Hematopoietic multipotent progenitor cell treated with erythropoietin and hydrocortisone succinate and interleukin-3 and kit ligand, for 15 days (in vitro differentiated cells): ENCODE results near the gene CTNNA2.

ENCODE experiments used
- DNase-seq: peaks from one replicate; pipeline ENCODE4 v3.0.0-alpha.2; 2015; ENCODE audit warnings: low spot score

The CTNNA2 gene

GRCh38 chr2:80496775-80497174 lies 983.9 kb downstream of the CTNNA2 start:
- DNase-seq, result no peak

GRCh38 chr2:80499095-80499494 lies 986.2 kb downstream of the CTNNA2 start:
- no peak for DNase-seq

DNA sequence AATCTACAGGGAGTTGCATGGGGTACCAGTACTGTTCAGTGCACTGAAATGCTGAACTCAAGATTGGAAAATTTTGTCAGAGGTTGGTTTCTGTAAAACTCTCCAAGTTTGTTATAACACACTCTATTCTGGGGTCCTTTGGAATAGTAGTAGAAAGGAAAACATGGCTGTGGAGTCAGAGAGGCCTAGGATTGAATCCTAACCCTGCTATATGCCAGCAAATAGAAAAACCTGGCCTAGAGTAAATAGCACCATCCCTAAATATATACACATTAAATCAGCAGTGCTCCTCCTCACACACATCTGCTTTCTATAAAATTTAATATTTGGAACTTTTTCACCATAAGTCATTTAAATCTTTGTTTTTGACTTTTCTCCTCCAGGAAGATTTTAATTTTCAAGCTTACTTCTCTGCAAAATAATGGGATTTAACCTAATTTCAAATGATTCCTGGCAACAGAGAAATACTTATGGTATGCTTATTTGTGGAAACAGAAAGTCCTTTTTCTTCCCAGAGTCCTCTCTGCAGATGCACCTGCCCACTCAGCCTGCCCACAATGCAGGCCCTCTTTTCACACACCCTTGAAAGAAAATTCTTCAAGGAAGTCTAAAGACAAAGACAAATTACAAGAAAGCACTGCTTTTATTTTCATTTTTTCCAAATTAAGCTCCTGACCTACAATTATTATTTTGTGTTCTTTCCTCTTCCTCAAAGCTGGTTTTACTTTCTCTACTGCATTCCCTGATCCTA lies 989.2 kb downstream of the CTNNA2 start:
- no peak for DNase-seq

DNA sequence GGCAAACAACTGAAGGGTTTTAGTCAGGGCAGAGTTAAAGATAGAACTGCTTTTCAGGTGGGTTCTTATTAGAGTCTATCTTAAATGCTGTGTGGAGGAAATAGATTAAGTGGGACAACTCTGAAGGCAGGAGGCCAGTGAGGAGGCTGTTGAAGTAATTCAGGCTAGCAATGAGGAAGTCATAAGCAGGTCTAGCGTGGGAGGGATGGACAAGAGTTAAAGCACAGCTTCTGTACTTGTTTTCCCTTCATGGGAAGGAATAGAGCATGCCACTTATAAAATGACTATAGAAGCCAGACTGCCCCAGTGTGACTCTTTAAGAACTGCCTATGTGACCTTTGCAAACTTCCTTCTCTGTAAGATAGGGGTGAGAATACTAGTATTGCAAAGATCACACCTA lies 993.7 kb downstream of the CTNNA2 start:
- DNase-seq, result no peak

DNA sequence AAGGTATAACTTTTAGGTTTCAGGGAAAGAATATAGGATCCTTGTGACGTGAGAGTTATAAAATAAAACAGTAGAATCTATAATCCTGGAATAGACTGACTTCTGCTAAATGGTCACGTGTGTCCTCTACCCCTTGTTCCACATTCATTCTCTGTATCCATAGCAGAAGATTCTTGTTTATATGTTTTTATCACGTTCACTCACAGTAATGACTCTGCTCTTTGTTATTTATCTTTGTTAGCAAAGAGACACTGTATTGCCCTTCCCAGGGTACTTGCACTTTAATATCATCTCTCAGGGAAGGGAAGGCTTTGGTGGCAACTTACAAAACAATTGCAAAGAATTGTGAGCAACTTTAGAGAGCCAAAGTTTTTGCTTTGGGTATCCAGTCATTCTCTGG lies 997.9 kb downstream of the CTNNA2 start:
- no peak for DNase-seq

DNA sequence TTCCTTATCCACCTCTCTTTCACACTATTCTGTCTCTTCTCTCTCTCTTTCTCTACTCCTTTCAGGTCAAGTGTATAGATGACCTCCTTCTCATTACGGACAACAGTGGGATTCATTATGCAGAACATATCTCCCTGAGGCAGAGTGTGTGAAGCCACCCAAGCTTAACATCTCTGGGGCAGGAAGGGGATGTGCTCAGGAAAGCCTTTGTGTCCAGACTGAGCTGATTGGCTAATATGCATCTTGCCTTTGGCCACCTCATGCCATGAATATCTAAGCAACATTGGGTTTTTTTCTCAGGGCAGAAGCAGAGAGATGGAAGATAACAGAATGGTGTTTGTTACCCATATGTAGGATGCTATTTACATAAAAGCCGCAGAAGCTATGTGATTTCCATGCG lies 1003.1 kb downstream of the CTNNA2 start:
- DNase-seq, result no peak

GRCh38 chr2:80517316-80517715 lies 1004.5 kb downstream of the CTNNA2 start:
- DNase-seq, result no peak

- DNase-seq, result no peak
Observed at GRCh38 chr2:80519121-80519643, 1006.3 kb downstream of the CTNNA2 start.

GRCh38 chr2:80519699-80520291 lies 1006.9 kb downstream of the CTNNA2 start:
- no peak for DNase-seq

GRCh38 chr2:80525152-80525551 lies 1012.3 kb downstream of the CTNNA2 start:
- DNase-seq, result no peak

GRCh38 chr2:80527119-80527518 lies 1014.3 kb downstream of the CTNNA2 start:
- no peak for DNase-seq

- DNase-seq, result no peak
Observed at GRCh38 chr2:80529466-80530165, 1016.8 kb downstream of the CTNNA2 start.

- DNase-seq, result no peak
Observed at GRCh38 chr2:80530442-80531064, 1017.7 kb downstream of the CTNNA2 start.

DNA sequence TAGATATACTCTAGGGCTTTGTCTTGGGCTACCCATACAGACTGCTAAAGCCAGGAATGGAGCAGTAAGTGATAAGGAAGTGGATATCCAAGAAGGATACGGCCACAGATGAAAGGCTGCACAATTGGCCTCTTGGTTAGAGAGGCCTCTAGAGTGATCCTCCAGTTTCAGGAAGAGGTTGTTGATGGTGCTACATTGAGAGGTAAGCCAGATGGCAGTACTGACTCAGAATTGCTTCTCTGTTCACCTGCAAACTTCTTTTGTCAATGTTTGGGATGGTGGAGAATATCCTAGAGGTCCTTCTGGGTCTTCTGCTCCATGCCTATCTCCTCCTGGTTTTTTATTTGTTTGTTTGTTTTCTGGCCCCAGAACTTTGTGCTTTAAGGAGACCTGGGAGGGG lies 1018.5 kb downstream of the CTNNA2 start:
- DNase-seq, result no peak

- no peak for DNase-seq
Observed at GRCh38 chr2:80545420-80546210, 1032.8 kb downstream of the CTNNA2 start.

DNA sequence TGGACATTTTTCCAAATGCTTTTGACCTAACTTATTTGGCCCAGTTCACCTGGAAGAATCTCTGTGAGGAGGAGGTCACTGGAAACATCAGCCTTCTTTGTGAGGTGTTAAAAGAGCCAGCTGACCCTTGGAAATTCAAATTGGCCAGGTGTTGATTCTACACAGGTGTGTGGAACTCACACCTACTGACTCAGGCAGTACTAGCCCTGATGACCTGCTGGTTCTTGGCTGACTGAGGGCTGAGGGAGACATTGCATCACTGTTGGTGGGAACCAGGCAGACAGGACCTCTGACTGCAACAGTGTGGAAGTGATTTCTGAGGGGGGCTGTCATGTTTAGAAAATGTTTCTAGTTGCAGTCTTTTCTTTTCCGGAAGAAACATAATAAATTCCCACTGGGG lies 1033.9 kb downstream of the CTNNA2 start:
- no peak for DNase-seq

- no peak for DNase-seq
Observed at GRCh38 chr2:80547344-80547743, 1034.5 kb downstream of the CTNNA2 start.

GRCh38 chr2:80548469-80548868 lies 1035.6 kb downstream of the CTNNA2 start:
- DNase-seq, result no peak

GRCh38 chr2:80549901-80550300 lies 1037.0 kb downstream of the CTNNA2 start:
- DNase-seq, result no peak

DNA sequence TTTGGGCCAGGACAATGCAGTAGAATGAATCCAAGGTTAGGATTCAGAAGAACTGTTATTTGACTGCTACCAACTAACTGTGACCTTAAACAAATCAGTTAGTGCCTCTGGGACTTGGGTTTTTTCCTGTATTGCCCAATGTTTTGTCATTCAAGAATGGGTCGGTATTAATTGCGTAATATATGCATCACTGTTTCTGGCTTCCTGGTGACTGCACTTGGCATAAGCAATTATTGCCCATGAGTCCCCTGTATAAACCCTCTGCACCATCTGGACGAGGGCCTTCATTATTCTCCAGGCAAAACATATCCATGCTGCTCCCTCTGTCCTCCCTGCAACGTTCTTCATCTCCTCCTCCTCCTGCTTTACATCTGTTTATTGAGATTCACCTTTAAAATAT lies 1047.5 kb downstream of the CTNNA2 start:
- no peak for DNase-seq

- DNase-seq, result no peak
Observed at GRCh38 chr2:80568011-80568410, 1055.2 kb downstream of the CTNNA2 start.

DNA sequence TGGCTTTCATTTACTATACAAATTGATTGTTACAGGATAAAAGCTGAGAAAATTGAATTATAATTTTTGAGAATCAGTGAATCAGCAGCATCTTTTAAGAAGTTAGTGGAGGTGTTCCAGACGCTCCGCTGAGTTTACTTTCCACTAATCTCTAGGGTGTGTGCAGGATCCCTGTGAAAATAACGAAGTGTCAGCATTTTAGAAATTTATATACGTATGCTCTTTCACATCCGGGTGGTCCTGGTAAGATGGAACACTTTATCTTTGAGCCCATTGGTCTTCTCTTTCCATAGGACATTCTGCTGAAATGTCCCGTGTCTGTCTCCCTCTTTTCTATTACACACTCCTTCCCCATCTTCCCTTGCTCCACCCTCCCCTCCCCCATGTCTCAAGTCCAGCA lies 1060.3 kb downstream of the CTNNA2 start:
- DNase-seq, result no peak
